ENCODE data around the gene BUB3.

GRCh38 chr10:123134915-123135414 lies 19.2 kb upstream of the BUB3 start:
- peak; percentile 17 for TF ChIP-seq EZH2 (IDR thresholded peaks at IDR 0.05; ENCODE audit: borderline replicate concordance, low read length)
- no peak for TF ChIP-seq CTCF (conservative IDR thresholded peaks at IDR 0.05 in 1 of 2, IDR thresholded peaks at IDR 0.05 in 1 of 2; ENCODE audit: extremely low read depth in 1 of 2, insufficient read depth in 1 of 2, low read depth in 1 of 2, low read length in 2 of 2)

Data from mammary epithelial cell (primary cell).